Stimulated activated CD4-positive, alpha-beta T cell treated with anti-CD3 and anti-CD28 coated beads, Interleukin-12 subunit alpha, Interleukin-12 subunit beta, amount 100 ng/mL, for 4 hours (primary cell): Measurements from ENCODE around the gene LMTK2.

Experiments
- DNase-seq: peaks from one replicate; pipeline ENCODE4 v3.0.0-alpha.2; 2020

LMTK2 gene

GRCh38 chr7:98178762-98179490 is 72.3 kb downstream of the LMTK2 start:
- DNase-seq, result no peak

DNA sequence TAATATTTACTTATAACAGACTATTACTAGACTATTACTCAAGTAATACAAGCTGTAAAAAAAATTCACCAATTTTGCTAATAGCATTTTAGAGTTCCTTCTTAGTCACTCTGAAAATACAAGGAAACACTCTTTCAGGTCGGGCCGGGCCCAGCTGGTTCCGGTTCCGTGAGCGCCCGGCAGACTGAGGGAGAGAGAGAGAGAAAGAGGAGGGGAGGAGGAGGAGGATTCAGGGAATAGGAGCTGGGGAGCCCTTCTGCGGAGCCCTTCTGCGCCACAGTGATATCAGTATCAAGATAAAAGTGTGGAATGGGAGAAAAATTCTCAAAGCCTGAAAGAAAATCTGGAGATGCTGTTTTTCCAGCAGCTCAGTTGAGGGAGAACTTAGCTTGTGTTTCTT is 74.1 kb downstream of the LMTK2 start:
- DNase-seq, result no peak

GRCh38 chr7:98185101-98185500 is 78.4 kb downstream of the LMTK2 start:
- DNase-seq, result no peak

- DNase-seq, result no peak
Measured at GRCh38 chr7:98186452-98187137, 79.9 kb downstream of the LMTK2 start.

- no peak for DNase-seq
Measured at GRCh38 chr7:98187138-98187502, 80.5 kb downstream of the LMTK2 start.

GRCh38 chr7:98189559-98189958 is 82.9 kb downstream of the LMTK2 start:
- DNase-seq, result no peak

GRCh38 chr7:98191668-98192431 is 85.2 kb downstream of the LMTK2 start:
- DNase-seq, result no peak

- no peak for DNase-seq
Measured at GRCh38 chr7:98192781-98193457, 86.3 kb downstream of the LMTK2 start.

- no peak for DNase-seq
Measured at GRCh38 chr7:98193474-98194180, 87.0 kb downstream of the LMTK2 start.

GRCh38 chr7:98194186-98194585 is 87.5 kb downstream of the LMTK2 start:
- DNase-seq, result no peak

DNA sequence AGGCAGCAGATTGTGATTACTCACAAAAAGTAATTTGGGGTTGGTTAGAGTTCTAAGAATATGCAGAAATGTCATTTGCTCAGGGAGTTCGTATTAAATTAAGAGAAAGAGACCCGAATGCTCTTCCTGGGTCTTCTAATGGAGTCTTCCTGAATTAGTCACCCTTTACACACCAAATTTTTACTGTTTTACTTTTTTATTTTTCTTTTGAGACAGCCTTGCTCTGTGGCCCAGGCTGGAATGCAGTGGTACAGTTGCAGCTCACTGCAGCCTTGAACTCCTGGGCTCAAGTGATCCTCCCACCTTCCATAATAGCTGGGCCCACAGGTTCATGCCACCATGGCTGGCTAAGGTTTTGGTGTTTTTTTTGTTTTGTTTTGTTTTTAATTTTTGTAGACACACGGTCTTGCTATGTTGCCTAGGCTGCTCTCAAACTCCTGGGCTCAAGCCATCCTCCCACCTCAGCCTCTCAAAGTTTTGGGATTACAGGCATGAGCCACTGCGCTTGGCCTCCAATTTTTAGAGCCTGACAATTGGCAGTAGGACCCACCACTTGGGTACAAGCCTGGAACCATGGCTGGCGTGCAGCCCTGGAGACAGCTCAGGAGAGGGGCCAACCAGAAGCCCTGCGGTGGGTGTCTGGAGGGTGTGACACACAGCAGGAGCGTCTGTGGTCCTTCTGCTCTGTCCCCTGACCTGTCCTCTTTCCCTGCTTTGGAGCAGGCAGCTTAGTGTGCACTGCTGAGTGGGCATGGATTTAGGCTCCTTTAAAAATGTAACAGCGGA is 88.2 kb downstream of the LMTK2 start:
- DNase-seq, result no peak

DNA sequence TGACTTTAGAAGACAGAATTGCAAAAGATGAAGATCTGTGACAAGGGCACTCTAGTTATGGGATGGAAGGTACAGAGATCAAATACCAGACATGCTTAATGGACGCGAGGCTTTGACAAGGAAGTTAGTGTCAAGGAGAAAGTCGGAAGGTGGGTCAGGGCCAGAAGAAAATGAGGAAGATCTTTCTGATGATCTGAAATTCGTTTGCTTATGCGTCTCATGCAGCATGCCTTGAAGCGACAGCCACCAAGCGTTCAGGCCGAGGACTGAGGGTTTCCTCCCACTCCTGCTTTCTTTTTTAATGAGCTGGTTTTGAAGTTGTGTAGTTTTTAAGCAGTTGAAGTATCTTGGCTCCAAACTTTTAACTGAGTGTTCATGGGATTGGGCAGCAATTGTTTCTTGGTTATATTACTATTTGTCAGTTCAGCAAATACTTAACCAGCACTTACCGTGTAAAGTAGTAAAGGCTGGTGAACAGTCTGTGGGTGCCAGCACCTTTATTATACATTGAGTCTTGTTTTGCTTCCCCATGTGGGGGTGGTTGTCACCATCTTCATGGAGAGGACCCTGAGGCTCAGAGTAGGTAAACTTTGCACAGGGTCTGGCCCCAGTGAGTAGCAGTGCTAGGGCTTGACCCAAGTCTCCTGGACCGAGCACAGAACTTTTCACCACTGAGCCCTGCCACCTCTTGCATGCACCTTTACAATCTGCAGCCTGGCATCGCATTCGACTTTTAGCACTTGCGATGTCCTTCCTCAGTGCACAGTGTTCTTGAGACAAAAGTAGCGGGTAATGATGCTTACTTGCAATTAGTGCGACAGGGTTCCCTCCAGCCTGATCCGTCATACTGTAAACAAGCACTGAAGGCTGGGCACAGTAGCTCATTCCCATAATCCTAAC is 90.3 kb downstream of the LMTK2 start:
- no peak for DNase-seq

- DNase-seq, result no peak
Measured at GRCh38 chr7:98199131-98199530, 92.5 kb downstream of the LMTK2 start.

- DNase-seq, result no peak
Measured at GRCh38 chr7:98200364-98200763, 93.7 kb downstream of the LMTK2 start.

- peak; percentile 42 for DNase-seq
Measured at GRCh38 chr7:98202367-98203195, 95.9 kb downstream of the LMTK2 start.

DNA sequence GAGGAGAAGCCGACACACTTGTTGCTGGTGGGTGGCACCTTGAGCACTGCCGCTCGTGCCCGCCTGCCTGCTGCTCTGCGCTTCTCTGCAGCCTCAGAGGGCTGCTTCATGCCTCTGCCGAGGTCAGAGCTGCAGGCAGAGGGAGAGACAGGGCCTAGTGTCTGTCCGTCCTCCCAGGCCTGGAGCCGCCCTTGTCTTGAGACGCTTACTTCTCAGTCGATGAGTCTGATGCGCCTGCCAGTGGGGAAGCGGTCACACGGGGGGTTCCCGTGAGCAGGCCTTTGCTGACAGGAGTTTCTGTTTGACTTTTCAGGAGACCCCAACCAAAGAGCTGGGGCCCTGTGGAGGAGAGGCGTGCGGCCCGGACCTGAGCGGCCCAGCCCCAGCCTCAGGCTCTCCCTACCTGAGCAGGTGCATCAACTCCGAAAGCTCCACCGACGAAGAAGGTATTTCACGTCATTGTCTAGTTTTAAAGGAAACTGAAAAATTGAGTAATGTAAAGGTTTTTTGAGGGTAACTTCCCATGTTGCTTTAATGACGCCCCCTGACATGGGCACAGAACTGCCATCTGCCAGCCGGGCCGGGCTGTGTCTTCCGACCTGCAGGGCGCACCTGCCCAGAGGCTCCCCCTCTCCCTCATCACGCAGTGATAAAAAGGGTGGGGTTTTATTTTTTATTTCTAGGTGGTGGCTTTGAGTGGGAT is 96.8 kb downstream of the LMTK2 start:
- no peak for DNase-seq

- no peak for DNase-seq
Measured at GRCh38 chr7:98203964-98204605, 97.4 kb downstream of the LMTK2 start.

DNA sequence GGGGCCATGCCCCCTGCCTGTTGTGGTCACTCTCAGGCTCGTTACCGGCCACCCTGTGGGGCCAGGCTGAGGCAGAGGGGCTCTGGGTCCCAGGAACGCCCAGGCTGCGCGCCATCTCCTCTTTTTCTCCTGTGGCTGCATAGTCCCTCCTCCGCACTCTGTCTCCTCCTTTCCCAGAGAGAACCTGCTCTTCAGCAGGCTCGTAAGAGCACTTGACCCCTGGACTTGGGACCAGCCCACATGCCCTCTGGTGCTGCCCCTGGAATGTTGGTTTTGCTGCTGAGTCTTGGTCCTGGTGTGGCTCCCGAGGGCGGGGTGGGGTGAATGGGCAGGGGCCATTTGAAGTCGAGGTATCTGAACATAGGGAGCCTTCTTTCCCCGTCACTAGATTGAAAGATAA is 98.0 kb downstream of the LMTK2 start:
- no peak for DNase-seq
